22Rv1 (cell line): ENCODE data around the gene MRPS14.
A peak's percentile ranks its signal among the peaks of the same experiment; 100 is the strongest.

ENCODE experiments used
- H3K27ac ChIP-seq: fragments of 450-650 bp; 2 replicates; pipeline ENCODE4 v1.5.1; 2017
- ZFX ChIP-seq: fragments of 450-650 bp; IDR thresholded peaks from 2 replicates; pipeline ENCODE4 v1.6.1; 2017; ENCODE audit warnings: antibody characterized with exemption, borderline replicate concordance
- TF ChIP-seq, protein P1 (sequence below): fragments of 450-650 bp; IDR thresholded peaks from 2 replicates; pipeline ENCODE4 v1.5.1; 2017; ENCODE audit warnings: mild to moderate bottlenecking

The MRPS14 gene

DNA sequence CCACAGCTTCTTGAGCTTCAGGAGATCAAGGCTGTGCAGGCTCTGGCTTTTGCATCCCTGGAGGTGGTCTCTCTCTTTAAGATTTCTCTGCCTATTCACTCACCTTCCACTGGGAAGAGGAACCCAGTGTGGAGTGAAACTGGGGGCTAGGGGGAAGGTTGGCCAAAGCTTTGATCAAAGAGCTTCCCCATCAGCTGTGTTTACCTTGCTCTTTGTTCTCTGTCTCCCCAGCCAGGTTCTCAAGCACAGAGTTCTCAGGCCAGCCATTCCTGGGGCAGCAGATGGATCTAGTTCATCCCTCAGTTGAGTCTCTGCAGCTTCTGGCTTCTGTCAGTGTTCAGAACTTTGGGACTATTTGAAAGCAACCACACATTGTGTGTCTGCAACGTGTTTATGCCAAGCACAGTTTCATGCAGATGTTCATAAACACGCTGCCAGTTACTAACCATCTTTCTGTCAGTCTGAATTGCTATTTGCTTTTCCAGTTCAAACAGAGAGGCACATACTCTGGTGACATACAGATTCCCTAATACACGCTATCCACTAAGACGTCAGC is 17.2 kb upstream of the MRPS14 start:
- no peak for TF ChIP-seq ZFX
- TF ChIP-seq, protein P1, sequence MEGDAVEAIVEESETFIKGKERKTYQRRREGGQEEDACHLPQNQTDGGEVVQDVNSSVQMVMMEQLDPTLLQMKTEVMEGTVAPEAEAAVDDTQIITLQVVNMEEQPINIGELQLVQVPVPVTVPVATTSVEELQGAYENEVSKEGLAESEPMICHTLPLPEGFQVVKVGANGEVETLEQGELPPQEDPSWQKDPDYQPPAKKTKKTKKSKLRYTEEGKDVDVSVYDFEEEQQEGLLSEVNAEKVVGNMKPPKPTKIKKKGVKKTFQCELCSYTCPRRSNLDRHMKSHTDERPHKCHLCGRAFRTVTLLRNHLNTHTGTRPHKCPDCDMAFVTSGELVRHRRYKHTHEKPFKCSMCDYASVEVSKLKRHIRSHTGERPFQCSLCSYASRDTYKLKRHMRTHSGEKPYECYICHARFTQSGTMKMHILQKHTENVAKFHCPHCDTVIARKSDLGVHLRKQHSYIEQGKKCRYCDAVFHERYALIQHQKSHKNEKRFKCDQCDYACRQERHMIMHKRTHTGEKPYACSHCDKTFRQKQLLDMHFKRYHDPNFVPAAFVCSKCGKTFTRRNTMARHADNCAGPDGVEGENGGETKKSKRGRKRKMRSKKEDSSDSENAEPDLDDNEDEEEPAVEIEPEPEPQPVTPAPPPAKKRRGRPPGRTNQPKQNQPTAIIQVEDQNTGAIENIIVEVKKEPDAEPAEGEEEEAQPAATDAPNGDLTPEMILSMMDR: no peak
- no peak overlapping the region for H3K27ac ChIP-seq

DNA sequence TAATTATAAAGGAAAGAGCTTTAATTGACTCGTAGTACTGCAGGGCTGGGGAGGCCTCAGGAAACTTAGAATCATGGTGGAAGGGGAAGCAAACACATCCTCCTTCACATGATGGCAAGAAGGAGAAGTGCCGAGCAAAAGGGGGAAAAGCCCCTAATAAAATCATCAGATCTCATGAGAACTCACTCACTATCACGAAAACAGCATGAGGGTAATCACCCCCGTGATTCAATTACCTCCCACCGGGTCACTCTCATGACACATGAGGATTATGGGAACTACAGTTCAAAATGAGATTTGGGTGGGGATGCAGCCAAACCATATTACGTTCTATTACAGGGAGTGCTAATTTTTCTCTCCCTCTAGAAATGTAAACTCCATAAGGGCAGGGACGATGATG is 14.2 kb upstream of the MRPS14 start:
- H3K27ac ChIP-seq: no peak overlapping the region
- no peak for TF ChIP-seq ZFX
- TF ChIP-seq, protein P1: no peak

DNA sequence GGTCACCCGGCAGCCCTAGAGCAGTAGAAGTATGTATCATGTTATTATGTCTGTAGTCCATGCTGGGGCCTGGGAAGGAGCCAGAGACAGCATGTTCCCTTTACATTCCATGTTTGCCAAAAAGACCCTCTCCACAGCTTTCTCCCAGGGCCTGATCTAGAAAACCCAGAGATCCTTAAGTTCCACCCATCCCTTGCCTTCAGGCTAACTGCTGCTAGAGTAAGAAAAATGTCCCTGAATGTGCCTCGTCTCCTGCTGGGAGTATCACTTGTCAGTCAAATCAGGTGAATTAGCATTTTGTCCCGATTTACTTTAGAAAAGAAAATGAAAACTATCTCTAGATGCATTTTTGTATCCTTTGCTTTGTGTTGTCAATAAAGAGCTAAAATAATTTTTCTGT is 13.3 kb upstream of the MRPS14 start:
- TF ChIP-seq, protein P1: no peak
- TF ChIP-seq ZFX: no peak
- no peak overlapping the region for H3K27ac ChIP-seq

DNA sequence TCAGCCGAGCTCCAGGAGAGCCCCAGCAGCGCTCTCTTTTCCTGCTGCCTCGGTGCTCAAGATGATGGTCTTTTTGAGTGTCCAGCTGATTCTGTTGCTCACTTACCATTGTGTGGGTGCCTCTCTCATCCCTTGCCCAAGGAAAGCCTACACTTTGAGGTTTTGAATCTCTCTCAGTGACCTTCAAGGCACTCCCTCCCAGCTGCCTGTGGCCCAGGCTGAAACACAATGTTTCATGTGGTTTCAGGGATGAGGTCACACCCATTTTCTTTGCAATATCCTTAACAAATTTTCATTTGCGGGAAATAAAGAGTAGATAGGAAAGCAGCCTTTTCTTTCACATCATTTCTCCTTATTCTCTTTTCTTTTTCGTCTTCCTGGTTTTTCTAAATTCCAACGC is 12.6 kb upstream of the MRPS14 start:
- H3K27ac ChIP-seq: no peak overlapping the region
- TF ChIP-seq, protein P1: no peak
- TF ChIP-seq ZFX: no peak

DNA sequence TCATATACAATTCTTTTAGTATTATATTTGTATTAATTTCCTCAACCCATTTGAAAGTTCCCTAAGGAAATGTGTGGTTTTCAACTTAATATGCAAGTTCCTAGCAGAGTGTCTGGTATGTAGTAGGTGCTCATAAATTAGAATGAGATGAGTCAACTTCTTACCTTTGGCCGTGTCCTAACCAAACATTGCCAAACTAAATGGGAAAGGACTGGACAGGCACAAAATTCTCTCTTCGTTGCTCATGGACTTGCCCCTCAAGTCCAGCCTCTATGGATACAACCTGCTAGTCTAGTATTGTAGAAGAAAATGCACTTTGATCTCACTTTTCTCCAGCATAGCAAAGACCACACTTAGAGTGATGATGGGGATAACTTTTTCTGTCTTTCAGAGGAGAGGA is 11.6 kb upstream of the MRPS14 start:
- no peak overlapping the region for H3K27ac ChIP-seq

DNA sequence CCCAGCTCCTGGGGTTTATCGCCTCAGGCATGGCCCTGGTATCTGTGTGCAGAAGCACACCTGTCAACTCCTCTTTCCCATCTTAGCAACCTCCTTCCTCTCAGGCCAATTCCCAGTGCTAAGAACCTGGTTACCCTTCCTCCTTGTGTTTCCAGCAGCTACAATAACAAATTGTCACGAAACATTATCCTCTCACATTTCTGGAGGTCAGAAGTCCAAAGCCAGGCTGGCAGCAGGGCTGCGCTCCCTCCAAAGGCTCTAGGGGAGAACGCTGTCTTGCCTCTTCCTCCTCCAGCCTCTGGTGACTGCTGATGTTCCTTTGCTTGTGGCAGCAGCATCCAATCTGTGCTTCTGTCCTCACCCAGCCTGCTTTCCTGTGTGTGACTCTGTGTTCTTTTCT is 10.7 kb upstream of the MRPS14 start:
- TF ChIP-seq, protein P1: no peak
- no peak for TF ChIP-seq ZFX
- no peak overlapping the region for H3K27ac ChIP-seq

More for the DNA sequence above, 11.6 kb upstream of the MRPS14 start:
- TF ChIP-seq, protein P1: no peak
- no peak for TF ChIP-seq ZFX

DNA sequence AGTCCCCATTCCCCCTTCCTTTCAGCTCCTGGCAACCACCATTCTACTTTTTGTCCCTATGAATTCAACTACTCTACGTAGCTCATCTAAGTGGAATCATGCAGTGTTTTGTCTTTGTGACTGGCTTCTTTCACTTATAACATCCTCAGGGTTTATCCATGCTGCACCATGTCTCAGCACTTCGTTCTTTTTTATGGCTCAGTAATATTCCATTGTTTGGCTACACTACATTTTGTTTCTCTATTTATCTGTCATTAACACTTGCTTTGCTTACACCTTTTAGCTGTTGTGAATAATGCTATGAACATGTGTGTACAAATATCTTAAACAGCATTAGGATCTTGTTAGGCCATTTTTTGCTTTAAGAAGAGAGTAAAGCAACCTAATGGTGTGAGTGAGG is 1.5 kb upstream of the MRPS14 start:
- no peak overlapping the region for H3K27ac ChIP-seq
- TF ChIP-seq, protein P1: no peak
- TF ChIP-seq ZFX: no peak

DNA sequence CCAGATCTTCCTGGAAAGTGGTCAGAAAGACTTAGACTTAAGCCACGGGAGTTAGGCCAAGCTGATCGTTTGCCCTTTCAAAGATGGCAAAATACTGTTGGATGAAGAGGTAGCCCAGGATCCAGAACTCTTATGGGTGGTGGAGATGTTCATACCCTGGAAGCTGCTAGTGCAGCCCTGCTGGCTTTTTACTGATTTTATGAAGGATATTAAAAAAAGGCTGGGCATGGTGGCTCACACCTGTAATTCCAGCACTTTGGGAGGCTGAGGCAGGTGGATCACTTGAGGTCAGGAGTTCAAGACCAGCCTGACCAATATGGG is 657 bp upstream of the MRPS14 start:
- peak overlapping the region; percentile 77 for H3K27ac ChIP-seq
